GM19438 (cell line): ENCODE measurements around the gene TMPRSS9.

Source experiments
- ATAC-seq: cut with Tn5 transposase; IDR thresholded peaks from one replicate; pipeline ENCODE4 v1.9.1; 2021; ENCODE audit warnings: low read depth; ENCODE audit not compliant: unreplicated experiment

Gene TMPRSS9

DNA sequence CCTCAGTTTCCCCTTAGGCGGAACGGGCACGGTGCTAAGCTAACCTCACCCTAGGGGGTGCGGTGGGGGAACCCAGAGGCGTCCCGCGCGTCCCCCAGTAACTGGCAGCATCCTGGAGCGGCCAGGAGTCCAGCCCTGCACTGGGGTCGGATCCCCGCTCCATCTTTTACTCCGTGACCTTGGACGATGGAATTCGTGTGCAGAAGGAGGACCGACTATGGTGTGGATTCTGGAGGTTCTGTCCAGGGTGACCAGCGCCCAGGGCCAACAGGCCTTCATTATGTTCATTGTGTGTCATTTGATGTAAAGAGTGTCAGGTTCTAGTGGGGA lies 31.0 kb upstream of the TMPRSS9 start:
- no peak for ATAC-seq

- ATAC-seq: no peak
These were observed 30.6 kb upstream of the TMPRSS9 start for GRCh38 chr19:2329501-2329916.

GRCh38 chr19:2330255-2330631 lies 29.8 kb upstream of the TMPRSS9 start:
- ATAC-seq: no peak

GRCh38 chr19:2330632-2331284 lies 29.3 kb upstream of the TMPRSS9 start:
- no peak for ATAC-seq

- ATAC-seq: no peak
These were observed 28.3 kb upstream of the TMPRSS9 start for GRCh38 chr19:2331601-2332246.

- ATAC-seq: peak; percentile 41
These were observed 27.6 kb upstream of the TMPRSS9 start for GRCh38 chr19:2332341-2333026.

GRCh38 chr19:2333027-2333806 lies 26.8 kb upstream of the TMPRSS9 start:
- no peak for ATAC-seq

GRCh38 chr19:2333807-2334211 lies 26.3 kb upstream of the TMPRSS9 start:
- ATAC-seq: no peak

DNA sequence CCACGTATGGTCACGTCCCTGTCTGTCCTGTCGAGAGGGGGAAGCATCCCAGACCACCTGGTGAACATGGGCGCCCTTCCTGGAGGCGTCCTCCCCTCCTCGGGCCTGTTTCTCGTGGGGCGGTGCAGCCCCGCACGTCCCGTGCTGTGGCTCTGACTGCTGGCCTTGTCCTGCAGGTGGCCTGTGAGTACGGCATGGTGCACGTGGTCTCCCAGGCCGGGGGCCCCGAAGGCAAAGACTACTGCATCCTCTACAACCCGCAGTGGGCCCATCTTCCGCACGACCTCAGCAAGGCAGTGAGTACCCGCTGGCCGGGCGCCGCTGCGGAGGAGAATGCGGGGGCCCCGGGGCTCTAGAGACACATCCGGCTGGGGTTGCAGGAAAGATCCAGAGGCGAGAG lies 25.6 kb upstream of the TMPRSS9 start:
- no peak for ATAC-seq

GRCh38 chr19:2334986-2335846 lies 24.8 kb upstream of the TMPRSS9 start:
- ATAC-seq: no peak

DNA sequence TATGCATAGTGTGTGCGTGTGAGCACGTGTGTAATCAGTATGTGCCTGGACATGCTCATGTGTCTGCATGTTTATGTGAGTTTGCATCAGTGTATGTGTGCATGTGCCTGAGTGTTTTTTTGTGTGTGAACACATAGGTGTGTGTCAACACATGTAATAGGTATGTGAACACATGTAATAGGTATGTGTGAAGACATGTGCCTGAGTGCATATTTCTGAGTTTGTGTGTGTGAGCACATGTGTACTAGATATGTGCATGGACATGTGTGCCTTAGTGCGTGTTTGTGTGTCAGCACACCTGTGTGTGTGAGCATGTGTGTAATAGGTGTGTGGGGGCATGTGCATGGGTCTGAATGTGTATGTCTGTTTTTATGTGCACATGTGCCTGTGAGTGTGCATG lies 24.2 kb upstream of the TMPRSS9 start:
- ATAC-seq: no peak

DNA sequence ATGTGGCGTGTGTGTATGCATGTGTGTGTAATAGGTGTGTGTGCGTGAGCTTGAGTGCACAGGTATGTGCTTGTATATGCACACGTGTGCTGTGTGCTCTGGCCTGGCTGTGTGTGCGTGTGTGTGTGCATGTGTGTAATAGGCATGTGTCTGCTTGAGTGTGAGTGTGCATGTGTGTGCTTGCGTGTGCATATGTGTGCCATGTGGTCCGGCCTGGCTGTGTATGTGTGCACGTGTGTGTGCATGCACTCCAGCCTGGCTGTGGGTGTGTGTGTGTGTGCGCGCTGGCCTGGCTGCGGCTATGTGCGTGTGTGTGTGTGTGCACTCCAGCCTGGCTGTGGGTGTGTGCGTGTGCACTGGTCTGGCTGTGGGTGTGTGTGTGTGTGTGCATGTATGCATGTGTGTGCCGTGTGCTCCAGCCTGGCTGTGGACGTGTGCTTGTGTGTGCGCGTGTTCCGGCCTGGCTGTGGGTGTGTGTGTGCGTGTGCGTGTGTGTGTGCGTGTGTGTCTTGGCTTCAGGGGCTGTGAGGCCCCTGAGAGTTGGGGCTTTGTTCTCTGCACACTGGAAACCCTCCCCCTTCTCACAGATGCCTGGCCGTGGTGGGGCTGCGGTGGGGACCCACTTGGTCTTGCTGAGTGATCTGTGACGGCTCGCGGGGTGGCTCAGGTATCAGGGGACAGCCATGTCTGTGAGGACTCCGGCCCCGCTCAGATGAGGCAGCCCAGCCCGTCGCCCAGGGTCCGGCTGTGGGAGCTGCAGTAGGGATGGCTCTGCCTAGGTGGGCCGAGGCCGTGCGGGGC lies 23.3 kb upstream of the TMPRSS9 start:
- no peak for ATAC-seq

- ATAC-seq: no peak
These were observed 22.7 kb upstream of the TMPRSS9 start for GRCh38 chr19:2337329-2337707.

DNA sequence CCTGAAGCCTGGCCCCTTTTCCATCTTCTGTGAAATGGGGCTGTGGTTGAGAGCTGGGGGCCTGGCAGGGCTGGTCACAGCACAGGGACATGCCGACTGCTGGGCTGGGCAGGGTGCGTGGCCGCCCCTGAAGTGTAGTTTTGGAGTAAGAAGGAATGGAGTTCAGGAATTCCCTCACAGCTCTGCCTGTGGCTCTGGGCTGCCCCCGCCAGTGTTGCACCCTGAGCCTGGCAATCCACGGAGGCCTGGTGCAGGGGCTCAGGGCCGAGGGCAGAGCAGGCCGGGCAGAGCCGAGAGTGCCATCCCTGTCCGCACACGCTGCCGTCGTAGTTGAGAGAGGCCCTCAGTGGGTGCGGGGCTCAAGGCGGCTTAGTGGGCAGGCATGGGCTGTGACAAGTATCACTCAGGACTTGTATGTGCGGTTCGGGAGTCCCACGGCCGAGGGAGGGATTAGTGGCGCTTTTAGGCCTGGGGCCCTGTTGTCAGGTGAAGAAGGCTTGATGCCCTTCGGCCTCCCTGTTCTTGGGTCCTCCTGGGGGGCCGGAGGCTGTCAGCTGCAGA lies 21.9 kb upstream of the TMPRSS9 start:
- no peak for ATAC-seq

DNA sequence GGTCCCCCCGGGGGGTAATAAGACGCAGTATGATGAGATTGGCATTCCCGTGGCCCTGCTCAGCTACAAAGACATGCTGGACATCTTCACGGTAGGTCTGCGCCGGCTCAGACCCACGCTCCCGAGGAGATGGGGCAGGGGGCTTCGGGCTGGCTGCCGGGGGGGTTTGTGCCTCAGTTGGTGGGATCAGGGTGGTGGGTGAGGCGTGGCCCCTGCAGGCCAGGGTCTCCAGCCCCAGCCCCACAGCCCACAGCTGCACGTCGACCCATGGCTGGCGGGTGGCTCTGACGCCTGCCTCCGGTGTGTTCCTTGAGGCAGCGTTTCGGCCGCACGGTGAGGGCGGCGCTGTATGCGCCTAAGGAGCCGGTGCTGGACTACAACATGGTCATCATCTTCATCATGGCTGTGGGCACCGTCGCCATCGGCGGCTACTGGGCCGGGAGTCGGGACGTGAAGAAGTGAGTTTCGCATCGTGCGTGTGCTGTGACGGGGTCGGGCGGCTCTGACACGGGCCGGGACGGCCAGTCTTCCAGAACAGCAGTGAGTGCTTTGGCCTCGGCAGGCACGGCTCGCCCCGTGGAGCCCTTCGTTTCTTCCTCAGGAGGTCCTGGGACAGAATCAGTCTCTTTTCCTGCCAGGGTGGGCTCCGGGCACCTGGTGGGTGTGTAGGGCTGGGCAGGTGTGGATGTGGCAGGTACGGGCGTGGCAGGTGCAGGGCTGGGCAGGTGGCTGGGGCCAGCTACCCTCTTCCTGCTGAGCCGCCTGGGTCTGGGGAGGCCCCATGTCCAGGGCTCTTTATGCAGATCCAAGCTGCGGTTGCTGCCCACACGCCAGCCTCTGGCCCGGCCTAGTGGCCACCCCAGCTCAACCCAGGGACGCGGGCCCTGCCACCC lies 21.1 kb upstream of the TMPRSS9 start:
- ATAC-seq: no peak

DNA sequence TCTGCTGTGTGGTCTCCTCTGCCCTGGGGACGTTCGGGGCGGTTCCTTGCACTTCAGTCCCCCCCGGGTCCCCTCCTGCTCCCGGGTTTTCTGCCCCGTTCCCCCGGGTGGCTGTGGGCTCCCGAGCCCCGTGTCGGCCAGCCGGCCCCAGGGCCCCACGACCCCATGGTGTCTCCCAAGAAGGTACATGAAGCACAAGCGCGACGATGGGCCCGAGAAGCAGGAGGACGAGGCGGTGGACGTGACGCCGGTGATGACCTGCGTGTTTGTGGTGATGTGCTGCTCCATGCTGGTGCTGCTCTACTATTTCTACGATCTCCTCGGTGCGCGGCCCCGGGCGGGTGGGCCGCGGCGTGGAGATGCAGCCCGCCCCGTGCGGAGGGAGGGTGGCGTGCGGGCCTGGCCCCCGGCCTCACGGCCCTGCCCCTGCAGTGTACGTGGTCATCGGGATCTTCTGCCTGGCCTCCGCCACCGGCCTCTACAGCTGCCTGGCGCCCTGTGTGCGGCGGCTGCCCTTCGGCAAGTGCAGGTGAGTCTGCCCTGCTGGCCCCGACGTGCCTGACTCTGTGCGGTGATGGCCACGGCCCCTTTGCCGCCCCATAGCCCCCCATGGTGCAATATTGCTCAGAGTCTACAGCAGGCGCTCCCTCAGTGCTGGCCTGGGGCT lies 20.3 kb upstream of the TMPRSS9 start:
- no peak for ATAC-seq

- ATAC-seq: no peak
These were observed 19.4 kb upstream of the TMPRSS9 start for GRCh38 chr19:2340496-2341243.
